IMR-90 (cell line): Measurements from ENCODE around the gene PSAPL1. TPM values are rescaled to one million over a fixed set of nuclear protein-coding genes. Genes with fewer than 3 reads are reported as not detected.

Experiments used
- ATAC-seq: fragments of 200-7000 bp; cut with Tn5 transposase; 2 replicates; pipeline ENCODE4 v1.9.1; 2020; ENCODE audit warnings: low read depth, mild to moderate bottlenecking, moderate library complexity
- BruUV-seq: library from RNA; stranded (reverse); fragments of 400-500 nt; replicated peaks from 2 replicates; lab custom pipeline; 2021; lab: Mats Ljungman, UMichigan
- CTCF ChIA-PET: fragments of 300-600 bp; formaldehyde crosslinking; extraction: SDS; loops from one replicate; lab custom pipeline; 2021; ENCODE audit warnings: antibody characterized with exemption; lab: Yijun Ruan, JAX
- POLR2A ChIA-PET: fragments of 300-600 bp; sonication (Branson Sonifier 250); formaldehyde crosslinking; loops from one replicate; lab custom pipeline; 2022; ENCODE audit warnings: antibody characterized with exemption; ENCODE audit not compliant: unreplicated experiment; lab: Charles Lee
- DNase-seq: peaks from one replicate; pipeline ENCODE4 v3.0.0; 2013
- H2AFZ ChIP-seq: replicated peaks from 2 replicates; pipeline ENCODE3; 2013; ENCODE audit warnings: low read length, mild to moderate bottlenecking; ENCODE audit not compliant: poor library complexity
- H2AK5ac ChIP-seq: 2 replicates; pipeline ENCODE4 v1.6.1; 2013; ENCODE audit warnings: low read depth, low read length, inconsistent platforms
- H2AK9ac ChIP-seq: replicated peaks from 2 replicates; pipeline ENCODE3; 2013; ENCODE audit warnings: mild to moderate bottlenecking, low read depth, low read length, moderate library complexity; ENCODE audit not compliant: poor library complexity
- H2BK120ac ChIP-seq: 2 replicates; pipeline ENCODE4 v1.6.1; 2013; ENCODE audit warnings: low read depth, low read length, inconsistent platforms
- H2BK15ac ChIP-seq: 3 replicates; pipeline ENCODE4 v1.6.1; 2013; ENCODE audit warnings: low read depth, low read length, inconsistent platforms
- H2BK20ac ChIP-seq: 2 replicates; pipeline ENCODE4 v1.6.1; 2013; ENCODE audit warnings: low read depth, mild to moderate bottlenecking, inconsistent platforms, low read length, moderate library complexity
- H2BK5ac ChIP-seq: 2 replicates; pipeline ENCODE4 v1.6.1; 2013; ENCODE audit warnings: mild to moderate bottlenecking, low read depth, low read length, inconsistent platforms; ENCODE audit not compliant: poor library complexity, severe bottlenecking
- H3K14ac ChIP-seq: replicated peaks from 2 replicates; pipeline ENCODE4 v1.6.1; 2013; ENCODE audit warnings: low read depth, low read length, inconsistent platforms
- H3K18ac ChIP-seq: 2 replicates; pipeline ENCODE4 v1.6.1; 2013; ENCODE audit warnings: low read depth, low read length, control low read depth
- H3K23ac ChIP-seq: 2 replicates; pipeline ENCODE4 v1.6.1; 2013; ENCODE audit warnings: low read depth, low read length, inconsistent platforms
- H3K27ac ChIP-seq: 2 replicates; pipeline ENCODE4 v1.5.1; 2013; ENCODE audit warnings: mild to moderate bottlenecking, control low read depth, low read length; ENCODE audit not compliant: insufficient read depth
- H3K27me3 ChIP-seq: 2 replicates; pipeline ENCODE4 v1.6.1; 2013; ENCODE audit warnings: low read length; ENCODE audit not compliant: control insufficient read depth, insufficient read depth
- H3K36me3 ChIP-seq: 2 replicates; pipeline ENCODE4 v1.6.1; 2013; ENCODE audit warnings: low read length, mixed read lengths; ENCODE audit not compliant: control insufficient read depth, insufficient read depth
- H3K4ac ChIP-seq: 2 replicates; pipeline ENCODE4 v1.6.1; 2013; ENCODE audit warnings: low read depth, low read length, inconsistent platforms
- H3K4me1 ChIP-seq: 2 replicates; pipeline ENCODE4 v1.6.1; 2013; ENCODE audit warnings: low read length, mixed read lengths; ENCODE audit not compliant: control insufficient read depth, insufficient read depth
- H3K4me2 ChIP-seq: 2 replicates; pipeline ENCODE4 v1.6.1; 2013; ENCODE audit warnings: low read depth, mild to moderate bottlenecking, control low read depth, low read length, moderate library complexity
- H3K4me3 ChIP-seq: 2 replicates; pipeline ENCODE4 v1.5.1; 2013; ENCODE audit warnings: low read depth, mild to moderate bottlenecking, control low read depth, low read length, moderate library complexity; ENCODE audit not compliant: insufficient read depth
- H3K56ac ChIP-seq: 2 replicates; pipeline ENCODE4 v1.6.1; 2013; ENCODE audit warnings: low read length, inconsistent platforms; ENCODE audit not compliant: insufficient read depth; ENCODE audit errors: extremely low read depth
- H3K79me1 ChIP-seq, 2 experiments: 2 replicates each; pipeline ENCODE4 v1.6.1; 2013; ENCODE audit warnings: low read length in 2 of 2, inconsistent platforms in 1 of 2, low read depth in 1 of 2
- H3K9ac ChIP-seq: 2 replicates; pipeline ENCODE4 v1.6.1; 2013; ENCODE audit warnings: low read depth, low read length, control low read depth
- H3K9me1 ChIP-seq: 2 replicates; pipeline ENCODE4 v1.6.1; 2013; ENCODE audit warnings: low read length, inconsistent platforms; ENCODE audit not compliant: insufficient read depth
- H3K9me3 ChIP-seq: 2 replicates; pipeline ENCODE4 v1.6.1; 2013; ENCODE audit warnings: low read length; ENCODE audit not compliant: control insufficient read depth, insufficient read depth
- H4K20me1 ChIP-seq: 2 replicates; pipeline ENCODE4 v1.6.1; 2013; ENCODE audit warnings: low read length, inconsistent platforms; ENCODE audit not compliant: insufficient read depth
- H4K5ac ChIP-seq: 2 replicates; pipeline ENCODE4 v1.6.1; 2013; ENCODE audit warnings: mild to moderate bottlenecking, low read depth, low read length, control low read depth
- H4K8ac ChIP-seq, 2 experiments: 2 replicates each; pipeline ENCODE4 v1.6.1; 2013; ENCODE audit warnings: low read depth in 2 of 2, low read length in 2 of 2, control low read depth in 1 of 2, inconsistent platforms in 1 of 2
- H4K91ac ChIP-seq: 2 replicates; pipeline ENCODE4 v1.6.1; 2013; ENCODE audit warnings: low read depth, low read length, inconsistent platforms; ENCODE audit not compliant: insufficient read depth
- BHLHE40 ChIP-seq: fragments of 150-350 bp; IDR thresholded peaks from 2 replicates; pipeline ENCODE4 v1.6.1; 2016; ENCODE audit warnings: mild to moderate bottlenecking, low read depth, low read length
- CTCF ChIP-seq: conservative IDR thresholded peaks from 2 replicates; pipeline ENCODE4 v1.5.1; 2012; ENCODE audit warnings: mild to moderate bottlenecking, low read depth, low read length, improper control_type of control experiment
- FOS ChIP-seq: fragments of 150-350 bp; IDR thresholded peaks from 2 replicates; pipeline ENCODE4 v1.6.1; 2016; ENCODE audit warnings: low read depth, low read length
- POLR2A ChIP-seq: IDR thresholded peaks from 2 replicates; pipeline ENCODE4 v1.6.1; 2012; ENCODE audit warnings: mild to moderate bottlenecking, low read depth, low read length
- RAD21 ChIP-seq: IDR thresholded peaks from 2 replicates; pipeline ENCODE4 v1.6.1; 2012; ENCODE audit warnings: low read length, improper control_type of control experiment
- RCOR1 ChIP-seq: IDR thresholded peaks from 2 replicates; pipeline ENCODE4 v1.6.1; 2012; ENCODE audit warnings: mild to moderate bottlenecking, low read length, improper control_type of control experiment; ENCODE audit not compliant: insufficient replicate concordance
- WGBS, 2 experiments: methylation state at CpG; one replicate each; pipeline versions ENCODE4 v1.1.5 to v1.1.7; 2013; ENCODE audit warnings: missing lambda C conversion rate in 2 of 2; ENCODE audit not compliant: insufficient read length in 1 of 2; ENCODE audit errors: extremely low coverage in 2 of 2; 5-methylcytosine and 5-hydroxymethylcytosine counted together
- dilution Hi-C: fragments of 300-500 bp; cut with HindIII; formaldehyde crosslinking; loops from one replicate; pipeline ENCODE4 v1.14.3; 2018; ENCODE audit warnings: low sequenced_read_pairs; ENCODE audit not compliant: unreplicated experiment
- in situ Hi-C: fragments of 300-500 bp; cut with MboI; formaldehyde crosslinking; loops from 3 replicates; pipeline ENCODE4 v1.14.3; 2019; ENCODE audit warnings: low sequenced_read_pairs, inconsistent platforms, mixed read lengths
- intact Hi-C: fragments of 100-400 bp; cut with micrococcal nuclease; formaldehyde crosslinking; loops from 2 replicates; pipeline ENCODE4 v1.10.0; 2022
- polyA plus RNA-seq, 3 experiments: library from polyadenylated mRNA; depleted of rRNA; stranded (reverse); fragments of >200 nt; gene quantifications; 2 replicates each; pipeline ENCODE4 v1.2.3, GENCODE V29; 2012; ENCODE audit warnings: low replicate concordance in 1 of 3
- total RNA-seq: library from RNA; depleted of rRNA; stranded (reverse); fragments of >200 nt; gene quantifications from 2 replicates; pipeline ENCODE4 v1.2.3, GENCODE V29; 2012
- TF ChIP-seq, protein P1 (sequence below): fragments of 150-350 bp; IDR thresholded peaks from 2 replicates; pipeline ENCODE4 v1.6.1; 2016; ENCODE audit warnings: low read depth, mild to moderate bottlenecking, low read length, moderate library complexity, borderline replicate concordance

The PSAPL1 gene
- total and polyA plus RNA-seq, 2 of the 4 experiments (the other 2 are of a cell fraction), result not detected

DNA sequence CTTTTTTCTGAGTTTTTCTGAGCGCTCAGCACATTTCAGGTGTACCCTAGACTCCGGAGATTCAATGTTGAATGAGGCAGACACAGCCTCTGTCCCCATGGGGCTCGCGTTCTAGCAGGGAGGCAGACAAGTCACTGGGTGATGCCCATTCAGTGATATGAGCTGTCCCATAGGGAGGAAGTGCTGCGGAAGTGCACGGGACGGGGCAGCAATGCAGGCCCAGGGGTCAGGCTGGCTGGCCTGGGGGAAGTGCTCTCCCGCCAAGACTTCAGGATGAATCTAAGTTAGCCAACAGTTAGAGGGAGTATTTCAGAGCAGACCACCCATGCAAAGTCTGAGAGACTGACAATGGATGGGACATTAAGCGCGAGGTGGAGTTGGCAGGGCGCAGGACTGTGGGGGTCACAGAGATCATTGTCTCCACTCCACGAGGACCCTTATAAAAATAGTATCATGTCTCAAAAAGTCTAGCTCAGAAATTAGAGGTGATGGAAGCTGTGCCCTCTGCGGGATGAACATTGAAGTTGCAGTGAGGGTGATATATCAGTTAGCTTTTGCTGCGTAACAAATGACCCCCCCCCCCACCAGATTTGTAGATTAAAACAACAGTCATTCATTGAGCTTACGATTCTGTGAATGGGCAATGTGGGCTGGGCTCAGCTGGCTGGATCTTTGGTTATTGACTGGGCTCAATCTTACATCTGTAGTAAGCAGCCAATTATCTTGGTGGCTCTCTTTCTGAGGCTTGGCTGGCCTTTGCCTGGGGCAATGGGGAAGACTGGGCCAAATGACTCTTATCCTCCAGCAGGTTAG is 16.4 kb downstream of the PSAPL1 start:
- no peak overlapping the region for H3K4me3 ChIP-seq
- no peak overlapping the region for H2BK5ac ChIP-seq
- H3K23ac ChIP-seq, result no peak overlapping the region
- BruUV-seq, result no TSS peak
- H3K9me1 ChIP-seq, result no peaks in the 10 kb centered on the region
- no peak for ATAC-seq
- no peak overlapping the region for H2AFZ ChIP-seq
- no peak overlapping the region for H3K4me2 ChIP-seq
- H2AK5ac ChIP-seq, result no peak overlapping the region
- no peak overlapping the region for H4K5ac ChIP-seq
- no peak overlapping the region for H2BK15ac ChIP-seq
- no peaks in the 10 kb centered on the region for H3K9me3 ChIP-seq
- H3K79me1 ChIP-seq, result no peaks in the 10 kb centered on the region
- no peaks in the 10 kb centered on the region for H4K20me1 ChIP-seq
- no peaks in the 10 kb centered on the region for H3K4me1 ChIP-seq
- H3K56ac ChIP-seq, result no peak overlapping the region
- 88% methylated on average over 6 of the region's 15 CpGs; no CpG with 5 or more reads in 1 of the 2 experiments for WGBS, 2 experiments
- no peak overlapping the region for H4K8ac ChIP-seq
- in situ Hi-C loops (no loop called here), dilution Hi-C loops (no loop called here), intact Hi-C loops (no loop called here)
- CTCF ChIA-PET, result interaction anchor here (0.5 kb wide), 1 partner anchor 44 kb away, joined by 3 read pairs; no protein-coding TSS in a partner anchor
- peaks cover 15% of the 10 kb centered on the region for H3K27me3 ChIP-seq
- no peak overlapping the region for H3K14ac ChIP-seq
- H3K36me3 ChIP-seq, result no peaks in the 10 kb centered on the region
- no peak overlapping the region for H2AK9ac ChIP-seq
- no peak overlapping the region for H2BK120ac ChIP-seq
- H3K9ac ChIP-seq, result no peak overlapping the region
- no peak overlapping the region for H3K18ac ChIP-seq
- H3K4ac ChIP-seq, result no peak overlapping the region
- no peak overlapping the region for H3K27ac ChIP-seq
- DNase-seq, result no peak
- POLR2A ChIA-PET, result no interaction called here
- H4K91ac ChIP-seq, result no peak overlapping the region
- no peak overlapping the region for H2BK20ac ChIP-seq
- no peak for TF ChIP-seq RAD21
- TF ChIP-seq FOS, result no peak
- TF ChIP-seq RCOR1, result no peak
- TF ChIP-seq, protein P1, sequence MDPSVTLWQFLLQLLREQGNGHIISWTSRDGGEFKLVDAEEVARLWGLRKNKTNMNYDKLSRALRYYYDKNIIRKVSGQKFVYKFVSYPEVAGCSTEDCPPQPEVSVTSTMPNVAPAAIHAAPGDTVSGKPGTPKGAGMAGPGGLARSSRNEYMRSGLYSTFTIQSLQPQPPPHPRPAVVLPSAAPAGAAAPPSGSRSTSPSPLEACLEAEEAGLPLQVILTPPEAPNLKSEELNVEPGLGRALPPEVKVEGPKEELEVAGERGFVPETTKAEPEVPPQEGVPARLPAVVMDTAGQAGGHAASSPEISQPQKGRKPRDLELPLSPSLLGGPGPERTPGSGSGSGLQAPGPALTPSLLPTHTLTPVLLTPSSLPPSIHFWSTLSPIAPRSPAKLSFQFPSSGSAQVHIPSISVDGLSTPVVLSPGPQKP, result no peak
- no peak for TF ChIP-seq CTCF
- no peak for TF ChIP-seq POLR2A
- TF ChIP-seq BHLHE40, result no peak
